Tibial nerve (tissue), 4 donors: ENCODE data around the gene SDSL.

Experiments used
- EP300 ChIP-seq, 2 donors: sonication (generic); formaldehyde crosslinking; IDR thresholded peaks; one replicate each; pipeline ENCODE4 v1.6.1; 2017; ENCODE audit warnings: antibody characterized with exemption in 2 of 2, mild to moderate bottlenecking in 1 of 2
- TF ChIP-seq, protein P1 (sequence below), 5 experiments: fragments of 200-600 bp in 3 of 5; fragments of 450-650 bp in 2 of 5; sonication (generic) in 3 of 5; IDR thresholded peaks; one replicate each; pipeline ENCODE4 v1.5.1; 2016 to 2019; ENCODE audit warnings: antibody characterized with exemption in 5 of 5, mild to moderate bottlenecking in 3 of 5, moderate library complexity in 2 of 5

DNA sequence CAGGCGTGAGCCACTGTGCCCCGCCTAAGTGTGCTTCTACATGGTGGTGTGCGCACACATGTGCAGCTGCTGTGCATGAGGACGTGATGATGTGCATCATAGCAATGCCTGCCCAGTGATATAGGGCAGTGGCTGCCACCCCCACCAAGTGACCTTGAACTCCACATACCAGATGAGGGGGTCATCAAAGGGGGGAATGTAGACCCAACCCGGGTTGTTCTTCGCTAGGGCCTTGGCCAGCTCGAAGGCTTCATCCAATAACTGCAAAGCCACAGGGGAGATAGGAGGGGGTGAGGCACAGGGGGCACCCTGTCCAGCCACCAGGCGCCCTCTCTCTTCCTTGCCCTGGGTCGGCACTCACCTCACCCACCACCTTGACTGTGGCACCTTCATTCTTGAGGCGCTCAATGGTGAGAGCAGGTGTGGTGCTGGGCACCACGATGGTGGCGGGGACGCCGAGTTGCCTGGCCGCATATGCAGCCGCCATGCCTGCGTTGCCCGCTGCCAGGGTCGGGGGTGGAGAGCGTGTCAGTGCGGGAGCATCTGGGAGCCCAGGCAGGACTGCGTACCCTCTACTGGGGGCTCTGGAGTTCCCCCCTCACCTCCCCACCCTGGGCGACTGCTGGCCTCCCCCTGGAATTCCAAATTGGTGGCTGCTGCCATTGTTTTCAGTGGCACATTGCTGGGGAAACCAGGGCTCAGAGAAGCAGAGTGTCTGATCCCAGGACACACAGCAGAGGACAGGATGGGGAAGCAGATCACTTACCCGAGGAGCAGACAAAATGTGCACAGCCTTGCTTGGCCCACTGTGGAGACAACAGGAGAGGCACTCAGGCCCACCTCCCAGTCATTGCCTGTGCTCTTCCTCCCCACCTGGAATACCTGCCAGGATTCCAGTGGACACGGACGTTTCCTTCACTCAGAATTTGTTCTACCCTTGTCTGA is 23.6 kb upstream of the SDSL start:
- TF ChIP-seq, protein P1, sequence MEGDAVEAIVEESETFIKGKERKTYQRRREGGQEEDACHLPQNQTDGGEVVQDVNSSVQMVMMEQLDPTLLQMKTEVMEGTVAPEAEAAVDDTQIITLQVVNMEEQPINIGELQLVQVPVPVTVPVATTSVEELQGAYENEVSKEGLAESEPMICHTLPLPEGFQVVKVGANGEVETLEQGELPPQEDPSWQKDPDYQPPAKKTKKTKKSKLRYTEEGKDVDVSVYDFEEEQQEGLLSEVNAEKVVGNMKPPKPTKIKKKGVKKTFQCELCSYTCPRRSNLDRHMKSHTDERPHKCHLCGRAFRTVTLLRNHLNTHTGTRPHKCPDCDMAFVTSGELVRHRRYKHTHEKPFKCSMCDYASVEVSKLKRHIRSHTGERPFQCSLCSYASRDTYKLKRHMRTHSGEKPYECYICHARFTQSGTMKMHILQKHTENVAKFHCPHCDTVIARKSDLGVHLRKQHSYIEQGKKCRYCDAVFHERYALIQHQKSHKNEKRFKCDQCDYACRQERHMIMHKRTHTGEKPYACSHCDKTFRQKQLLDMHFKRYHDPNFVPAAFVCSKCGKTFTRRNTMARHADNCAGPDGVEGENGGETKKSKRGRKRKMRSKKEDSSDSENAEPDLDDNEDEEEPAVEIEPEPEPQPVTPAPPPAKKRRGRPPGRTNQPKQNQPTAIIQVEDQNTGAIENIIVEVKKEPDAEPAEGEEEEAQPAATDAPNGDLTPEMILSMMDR (IDR thresholded peaks at IDR 0.05) = no peak
- no peak for TF ChIP-seq EP300 (IDR thresholded peaks at IDR 0.05)
